NCI-H82 treated with DMSO at 0.1 percent for 48 hours (cell line): ENCODE results near the gene TCEANC2.
A peak's percentile ranks its signal among the peaks of the same experiment; 100 is the strongest.
"Not testable (repeated sequence)": the region's sequence is repeated elsewhere in the genome, so short reads cannot be mapped to it uniquely, and the experiment has no call there.

Source experiments
- DNase-seq: peaks from one replicate; lab custom pipeline; 2025; ENCODE audit not compliant: unreplicated experiment; lab: John Stamatoyannopoulos, UW

The TCEANC2 gene

DNA sequence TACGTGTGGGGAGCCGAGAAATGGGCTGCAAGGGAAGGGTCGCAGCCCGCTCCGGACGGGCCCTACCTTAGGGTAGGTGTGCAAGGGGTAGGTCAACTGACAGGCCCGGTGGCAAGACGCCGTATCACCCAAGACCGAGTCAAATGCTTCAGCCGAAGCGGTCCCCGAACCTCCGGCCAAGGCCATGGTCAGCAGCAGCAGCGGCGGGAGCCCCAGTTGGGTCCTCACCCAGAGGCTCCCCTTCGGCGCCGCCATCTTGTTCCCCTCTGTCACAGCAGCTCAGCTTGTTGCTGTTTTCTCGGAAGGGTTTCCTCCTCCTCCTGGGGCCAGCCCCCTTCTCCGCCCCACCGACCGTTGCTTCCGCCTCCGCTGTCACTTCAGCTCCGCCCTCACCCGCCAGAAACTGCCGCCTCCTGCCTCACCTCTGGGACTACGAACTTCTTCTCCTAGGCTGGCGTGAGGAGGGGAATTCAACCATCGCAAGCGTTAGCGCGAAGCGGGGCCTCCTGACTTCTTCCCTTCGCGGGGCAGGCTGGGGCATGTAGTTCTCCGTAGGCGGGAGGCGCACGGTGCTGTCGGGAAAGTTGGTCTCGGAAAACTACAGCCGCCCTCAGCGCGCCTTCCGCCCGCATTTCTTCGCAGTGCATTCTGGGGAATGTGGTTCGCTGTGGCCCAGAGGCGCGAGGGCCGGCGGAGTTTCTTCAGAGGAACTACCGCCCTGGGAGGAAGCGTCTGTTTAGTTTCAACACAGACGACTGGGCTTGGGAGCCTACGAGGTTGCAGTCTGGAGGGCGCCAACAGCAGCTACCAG lies at the start of gene TCEANC2, which contains the start of gene TMEM59:
TCEANC2 (plus strand) TSS at position 675 of the 811 bp plus-strand sequence. CDS start 815 bp downstream, outside the sequence.
TMEM59 (minus strand) TSS at position 271 of the 811 bp plus-strand sequence; CDS start at position 255, 16 bp downstream.
- DNase-seq: peak; percentile 99

DNA sequence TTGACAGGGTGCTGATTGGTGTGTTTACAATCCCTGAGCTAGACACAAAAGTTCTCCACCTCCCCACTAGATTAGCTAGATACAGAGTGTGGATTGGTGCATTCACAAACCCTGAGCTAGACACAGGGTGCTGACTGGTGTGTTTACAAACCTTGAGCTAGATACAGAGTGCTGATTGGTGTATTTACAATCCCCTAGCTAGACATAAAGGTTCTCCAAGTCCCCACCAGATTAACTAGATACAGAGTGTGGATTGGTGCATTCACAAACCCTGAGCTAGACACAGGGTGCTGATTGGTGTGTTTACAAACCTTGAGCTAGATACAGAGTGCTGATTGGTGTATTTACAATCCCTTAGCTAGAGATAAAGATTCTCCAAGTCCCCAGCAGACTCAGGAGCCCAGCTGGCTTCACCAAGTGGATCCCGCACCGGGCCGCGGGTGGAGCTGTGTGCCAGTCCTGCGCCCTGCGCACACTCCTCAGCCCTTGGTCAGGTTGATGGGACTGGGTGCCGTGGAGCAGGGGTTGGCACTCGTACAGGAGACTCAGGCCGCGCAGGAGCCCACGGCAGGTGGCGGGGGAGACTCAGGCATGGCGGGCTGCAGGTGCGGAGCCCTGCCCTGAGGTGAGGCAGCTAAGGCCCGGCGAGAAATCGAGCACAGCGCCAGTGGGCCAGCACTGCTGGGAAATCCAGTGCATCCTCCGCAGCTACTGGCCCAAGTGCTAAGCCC lies 49.5 kb upstream of the TCEANC2 start:
- not testable (repeated sequence) for DNase-seq

DNA sequence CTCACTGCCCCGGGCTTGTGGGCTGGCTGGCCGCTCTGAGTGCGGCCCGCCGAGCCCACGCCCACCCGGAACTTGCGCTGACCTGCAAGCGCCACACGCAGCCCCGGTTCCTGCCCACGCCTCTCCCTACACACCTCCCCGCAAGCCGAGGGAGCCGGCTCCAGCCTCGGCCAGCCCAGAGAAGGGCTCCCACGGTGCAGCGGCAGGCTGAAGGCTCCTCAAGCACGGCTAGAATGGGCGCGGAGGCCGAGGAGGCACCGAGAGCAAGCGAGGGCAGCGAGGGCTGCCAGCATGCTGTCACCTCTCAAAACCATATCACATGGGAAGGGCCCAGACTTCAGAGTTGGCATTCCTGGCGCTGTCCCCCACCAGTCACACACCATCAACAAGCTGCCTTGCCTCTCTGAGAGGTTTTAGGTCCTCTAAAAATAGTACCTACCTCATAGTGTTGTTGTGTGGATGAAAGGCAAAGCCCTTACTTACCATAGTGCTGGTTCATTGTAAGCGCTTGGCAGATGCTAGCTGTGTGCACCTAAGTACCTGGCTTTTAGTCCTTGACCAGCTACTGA lies 48.8 kb upstream of the TCEANC2 start:
- DNase-seq: no peak

DNA sequence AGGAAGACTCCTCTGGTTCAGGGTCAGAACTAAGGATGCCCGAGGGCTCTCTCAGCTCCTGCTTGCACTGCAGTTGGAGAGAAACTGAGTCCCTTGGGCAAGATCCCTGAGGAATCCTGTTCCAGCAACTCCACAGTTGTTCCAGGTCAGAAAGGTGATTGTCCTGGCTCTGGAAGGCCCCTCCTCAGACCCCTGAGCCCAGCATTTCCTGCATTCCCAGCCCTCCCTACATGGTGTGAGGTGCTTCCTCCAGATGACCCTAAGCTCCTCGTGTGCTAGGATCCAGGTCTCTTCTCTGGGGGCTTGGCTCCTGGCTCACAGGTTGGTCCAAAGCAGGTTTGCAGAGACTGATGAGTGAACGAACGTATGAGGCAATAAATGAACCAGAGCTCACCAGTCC lies 46.9 kb upstream of the TCEANC2 start:
- DNase-seq: no peak

DNA sequence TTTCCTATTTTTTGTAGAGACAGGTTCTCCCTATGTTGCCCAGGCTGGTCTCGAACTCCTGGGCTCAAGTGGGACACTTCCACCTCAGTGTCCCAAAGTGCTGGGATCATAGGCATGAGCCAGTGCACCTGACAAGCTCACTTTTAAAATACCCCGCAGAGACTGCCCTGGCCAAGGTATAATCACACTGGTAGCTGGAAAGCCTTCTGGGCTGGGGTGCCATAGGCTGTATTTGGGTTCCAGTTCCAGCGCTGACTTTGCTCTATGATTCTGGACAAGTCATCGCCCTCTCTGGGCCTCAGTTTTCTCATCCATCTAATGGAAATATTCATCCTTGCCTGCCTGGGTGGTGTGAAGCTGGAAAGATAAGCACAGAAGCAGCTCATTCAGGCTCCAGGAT lies 45.8 kb upstream of the TCEANC2 start:
- DNase-seq: no peak

DNA sequence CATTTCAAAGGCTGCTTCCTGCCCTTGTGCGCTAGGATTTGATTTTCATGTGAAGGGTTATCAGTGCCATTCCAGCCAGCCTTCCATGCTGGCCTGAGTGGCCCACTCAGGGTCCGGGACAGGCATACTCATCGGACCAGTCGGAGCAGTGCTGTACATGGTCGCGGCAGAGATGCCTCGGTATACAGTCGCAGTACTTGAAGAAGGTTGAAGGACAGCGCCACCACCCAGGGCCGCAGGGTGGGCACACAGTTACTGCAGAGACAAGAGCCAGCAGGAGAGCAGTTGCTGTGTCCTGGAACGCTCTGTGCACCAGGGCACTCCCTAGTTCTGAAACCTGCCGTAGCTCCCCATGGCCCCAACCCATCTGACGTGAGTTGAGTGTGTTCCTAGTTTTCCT lies 44.5 kb upstream of the TCEANC2 start:
- no peak for DNase-seq

DNA sequence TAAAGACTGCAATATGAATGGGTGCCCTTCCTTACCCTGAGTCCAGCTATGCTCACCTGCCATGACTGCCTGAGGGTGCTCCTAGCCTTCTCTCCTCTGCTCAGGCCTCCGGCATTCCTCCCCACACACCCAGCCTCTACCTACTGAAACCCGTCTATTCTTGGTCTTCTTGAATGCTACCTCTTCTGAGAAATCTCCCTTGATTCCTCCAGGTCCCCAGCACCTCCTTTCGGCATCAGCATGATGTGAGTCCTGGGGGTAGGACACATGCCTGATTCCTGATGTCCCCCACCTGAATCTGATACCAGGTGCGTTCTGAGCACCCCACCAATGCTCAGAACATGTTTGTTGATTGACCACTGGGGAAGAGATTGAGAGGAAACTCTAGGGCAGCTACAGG lies 44.0 kb upstream of the TCEANC2 start:
- no peak for DNase-seq

DNA sequence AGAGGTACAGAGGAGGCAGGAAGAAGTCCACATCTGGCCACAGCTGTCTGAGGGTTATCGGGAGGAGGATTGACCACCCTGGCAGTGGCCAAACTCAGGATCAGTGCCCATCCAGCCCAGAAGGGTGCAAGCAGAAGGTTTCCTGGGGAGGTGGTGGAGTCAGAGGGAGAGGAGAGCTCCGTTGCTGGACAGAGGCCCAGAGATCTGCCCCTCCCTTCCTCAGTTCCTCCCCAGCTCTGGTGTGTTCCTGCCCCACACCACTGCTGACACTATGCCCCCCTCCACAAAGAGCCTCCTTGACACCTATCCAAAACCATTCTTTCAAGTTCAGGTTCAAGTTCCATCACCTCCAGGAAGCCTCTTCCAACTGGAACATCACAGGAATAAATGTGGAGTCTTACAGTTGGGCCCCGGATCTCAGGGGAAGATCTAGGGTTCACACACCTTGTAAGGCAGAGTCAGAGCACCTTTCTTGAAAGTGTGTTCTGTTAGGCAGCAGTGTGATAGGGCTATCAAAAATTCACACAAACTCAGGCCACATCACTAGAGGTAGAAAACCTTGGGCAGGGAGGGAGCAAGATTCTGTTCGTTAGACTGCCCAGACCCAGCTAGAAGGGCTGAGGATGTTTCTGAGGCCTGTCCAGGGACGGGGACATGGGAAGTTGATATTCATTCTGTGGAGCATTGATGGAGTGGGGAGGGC lies 42.8 kb upstream of the TCEANC2 start:
- no peak for DNase-seq

DNA sequence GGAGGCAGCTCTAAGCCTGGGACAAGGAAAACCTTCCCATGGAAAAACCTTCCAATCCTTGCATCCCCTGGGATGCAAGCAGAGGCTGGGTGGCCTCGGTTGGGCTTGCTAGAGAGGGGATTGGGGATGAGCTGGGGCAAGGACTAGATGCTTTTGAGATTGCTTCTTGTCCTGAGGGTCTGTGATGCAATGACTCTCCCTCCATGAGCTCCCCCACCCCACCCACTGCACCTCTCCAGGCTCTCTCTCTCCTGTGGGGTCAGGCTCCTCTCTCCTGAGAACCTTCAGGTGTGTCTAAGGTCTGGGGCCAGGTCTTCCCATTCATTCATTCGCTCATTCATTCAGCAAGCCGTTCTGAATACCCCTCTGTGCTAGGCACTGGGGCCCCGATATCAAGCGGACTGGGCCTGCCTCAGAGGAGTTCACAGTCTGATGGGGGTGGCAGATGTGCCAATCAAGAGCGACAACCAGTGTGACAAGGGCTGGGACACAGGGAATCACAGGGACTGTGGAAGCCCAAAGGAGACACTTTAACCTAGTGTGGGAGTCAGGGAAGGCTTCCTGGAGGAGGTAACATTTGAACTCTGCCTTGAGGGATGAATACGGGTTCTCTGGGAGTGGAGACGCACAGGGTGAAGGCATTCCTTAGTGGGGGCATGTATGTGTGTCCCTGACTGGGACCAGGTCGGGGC lies 41.9 kb upstream of the TCEANC2 start:
- no peak for DNase-seq

DNA sequence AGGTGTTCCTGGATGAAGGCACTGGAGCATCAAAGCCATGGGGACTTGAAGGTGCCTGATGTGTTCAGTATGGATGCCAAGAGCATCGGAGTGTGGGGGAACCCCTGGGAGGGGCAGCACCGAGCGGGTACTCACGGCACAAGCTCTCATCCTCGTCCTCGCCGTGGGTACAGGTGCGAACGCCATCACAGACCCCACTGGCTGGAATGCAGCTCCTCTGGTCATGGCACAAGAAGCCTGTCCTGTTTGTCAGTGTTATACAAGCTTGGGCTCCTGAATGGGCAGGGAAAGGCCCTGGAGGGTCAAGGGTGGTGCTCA lies 41.4 kb upstream of the TCEANC2 start:
- no peak for DNase-seq

DNA sequence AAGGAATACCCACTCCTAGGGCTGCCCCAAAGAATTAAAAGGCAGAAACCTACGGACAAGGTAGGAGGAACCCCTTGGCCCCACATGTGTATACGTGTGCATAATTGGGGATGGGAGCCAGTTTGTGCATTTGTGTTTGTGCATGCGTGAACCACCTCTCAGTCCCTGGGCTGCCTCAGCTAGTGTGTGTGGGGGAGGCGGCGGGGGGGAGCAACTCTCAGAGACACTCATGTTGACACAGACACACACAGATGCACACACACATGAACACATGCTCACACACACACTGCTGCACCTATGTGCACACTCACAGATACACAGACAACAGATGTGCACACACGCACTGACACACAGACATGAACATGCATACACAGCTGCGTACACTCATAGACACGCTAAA lies 40.5 kb upstream of the TCEANC2 start:
- DNase-seq: no peak

DNA sequence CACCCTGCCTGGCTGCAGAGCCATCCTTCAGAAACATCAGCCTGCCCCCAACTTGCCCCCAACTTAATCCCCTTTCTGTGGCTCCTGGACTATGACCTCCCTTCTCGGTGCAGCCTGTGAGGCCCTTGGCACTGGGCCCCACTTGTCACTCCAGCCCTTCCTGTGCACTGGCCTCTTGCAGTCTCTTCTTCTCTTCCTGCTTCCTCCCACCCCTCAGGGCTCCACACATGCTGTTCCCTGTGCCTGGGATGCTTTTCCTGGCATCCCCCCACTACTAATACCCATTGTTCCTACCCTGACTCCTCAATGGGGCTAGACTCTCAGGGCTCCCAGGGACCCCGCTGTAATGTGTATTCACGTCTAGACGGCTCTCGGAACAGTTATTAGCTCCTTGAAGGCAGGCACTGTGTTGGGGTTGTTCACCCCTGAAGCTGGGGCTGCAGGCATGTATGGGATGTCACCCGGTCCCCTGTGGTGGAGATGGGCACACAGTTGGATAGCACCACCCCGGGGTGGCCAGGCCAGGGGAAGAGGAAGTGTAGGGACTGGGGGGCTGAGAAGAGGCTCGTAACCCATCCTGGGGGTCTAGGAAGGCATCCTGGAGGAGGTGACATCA lies 39.9 kb upstream of the TCEANC2 start:
- DNase-seq: no peak

DNA sequence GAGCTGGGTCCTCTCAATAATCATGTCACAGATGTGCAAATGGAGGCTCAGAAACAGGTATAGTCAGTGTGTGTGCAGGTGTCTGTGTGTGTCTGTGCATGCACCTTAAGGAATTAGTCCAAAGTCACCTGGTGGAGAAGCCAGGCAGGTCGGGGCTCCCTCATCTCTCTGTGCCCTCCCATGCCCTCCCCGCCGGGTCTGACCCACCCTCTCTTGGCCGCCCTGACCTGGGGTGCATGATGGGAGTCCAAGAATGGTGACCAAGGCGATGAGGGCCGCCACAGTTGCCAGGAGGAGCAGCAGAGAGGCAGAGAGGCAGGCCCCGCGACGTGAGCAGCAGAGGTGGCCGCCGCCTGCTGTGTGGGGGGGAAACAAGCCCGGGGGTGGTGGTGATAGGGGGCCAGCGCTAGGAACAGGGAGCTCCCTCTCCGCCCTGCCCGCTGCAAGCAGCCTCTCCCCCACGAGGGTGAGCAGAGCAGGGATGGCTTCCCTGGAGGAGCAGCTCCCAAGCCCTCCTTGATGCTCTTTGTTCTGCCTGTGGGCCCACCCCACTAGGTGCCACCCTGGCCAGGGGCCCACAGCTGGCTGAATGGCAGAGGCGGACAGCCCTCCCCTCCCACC lies 39.3 kb upstream of the TCEANC2 start:
- no peak for DNase-seq

DNA sequence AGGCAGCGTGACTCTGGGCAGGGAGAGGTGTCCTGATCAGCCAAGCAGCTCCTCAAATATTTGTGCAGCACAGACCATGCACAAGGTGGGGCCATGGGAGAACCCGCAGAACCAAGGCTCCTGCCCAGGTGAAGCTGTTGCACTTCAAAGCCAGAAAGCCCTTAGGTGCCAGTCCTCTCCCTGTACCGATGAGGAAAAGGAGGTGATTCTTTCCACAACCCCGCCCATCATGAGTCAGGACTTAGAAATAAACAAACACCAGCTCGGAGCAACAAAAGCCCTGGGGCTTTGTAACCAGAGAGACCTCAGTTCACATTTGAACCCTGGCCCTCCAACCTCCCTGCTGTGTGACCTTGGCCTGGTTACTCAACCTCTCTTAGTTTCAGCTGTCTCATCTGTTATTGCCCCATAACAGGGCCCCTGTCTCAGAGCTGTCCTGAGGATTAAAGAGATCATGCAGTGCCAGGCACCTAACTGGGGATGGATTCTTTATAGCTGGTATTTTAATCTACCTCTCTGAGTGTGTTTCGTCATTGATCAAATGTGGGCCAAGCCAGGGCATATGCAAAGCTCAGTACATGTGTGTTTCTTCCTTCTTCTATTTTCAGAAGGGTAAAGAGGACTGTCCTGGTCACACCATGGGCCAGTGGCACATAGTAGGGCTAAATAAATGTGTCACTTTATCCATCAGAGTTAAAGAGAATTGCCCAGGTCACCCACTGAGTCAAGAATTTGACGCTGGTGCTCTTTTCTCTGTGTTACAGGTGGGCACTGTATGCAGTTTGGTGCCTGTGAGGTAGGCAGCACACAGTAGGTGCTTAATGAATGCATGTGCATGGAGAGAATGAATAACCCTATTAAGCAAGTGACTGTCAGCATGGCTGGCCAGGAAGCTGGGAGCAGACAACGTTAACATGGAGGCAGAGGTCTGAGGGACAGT lies 36.8 kb upstream of the TCEANC2 start:
- DNase-seq: no peak

DNA sequence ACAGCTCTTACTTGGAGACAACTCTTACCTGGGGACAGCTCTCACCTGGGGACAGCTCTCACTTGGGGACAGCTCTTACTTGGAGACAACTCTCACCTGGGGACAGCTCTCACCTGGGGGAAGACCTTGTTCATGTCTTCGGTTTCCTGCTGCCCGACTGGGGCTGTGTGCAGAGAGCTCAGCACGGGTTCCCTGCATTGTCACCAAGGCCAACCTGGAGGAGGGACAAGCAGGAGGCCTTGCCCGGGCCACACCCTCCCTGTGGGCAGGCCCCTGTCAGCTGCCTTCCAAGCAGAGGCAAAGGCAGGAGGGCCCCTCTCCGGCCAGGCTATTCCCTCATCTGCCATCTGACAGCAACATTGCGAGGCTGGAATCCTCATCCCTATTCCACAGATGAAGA lies 35.4 kb upstream of the TCEANC2 start, which contains the start of gene LDLRAD1:
LDLRAD1 (minus strand) TSS at position 208 of the 400 bp plus-strand sequence; CDS start at position 134, 74 bp downstream.
- no peak for DNase-seq

DNA sequence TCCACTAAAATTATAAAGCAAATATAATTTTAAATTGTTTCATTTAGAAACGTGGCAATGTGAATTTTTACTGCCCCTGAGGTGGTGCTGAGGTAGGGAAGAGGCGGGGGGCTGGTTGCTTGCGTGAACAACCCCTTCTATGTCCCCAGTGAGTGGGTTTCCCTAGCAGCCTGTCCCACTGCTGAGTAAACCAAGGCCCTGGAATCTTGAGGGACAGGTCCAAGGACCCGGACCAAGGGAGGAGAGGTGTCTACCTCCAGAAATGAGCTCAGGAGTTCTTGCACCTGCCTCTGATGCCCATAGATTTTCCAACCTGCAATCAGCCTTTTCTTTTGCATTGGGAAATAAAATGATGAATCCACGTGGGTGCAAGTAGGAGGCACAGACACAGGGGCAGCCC lies 34.8 kb upstream of the TCEANC2 start:
- DNase-seq: no peak

DNA sequence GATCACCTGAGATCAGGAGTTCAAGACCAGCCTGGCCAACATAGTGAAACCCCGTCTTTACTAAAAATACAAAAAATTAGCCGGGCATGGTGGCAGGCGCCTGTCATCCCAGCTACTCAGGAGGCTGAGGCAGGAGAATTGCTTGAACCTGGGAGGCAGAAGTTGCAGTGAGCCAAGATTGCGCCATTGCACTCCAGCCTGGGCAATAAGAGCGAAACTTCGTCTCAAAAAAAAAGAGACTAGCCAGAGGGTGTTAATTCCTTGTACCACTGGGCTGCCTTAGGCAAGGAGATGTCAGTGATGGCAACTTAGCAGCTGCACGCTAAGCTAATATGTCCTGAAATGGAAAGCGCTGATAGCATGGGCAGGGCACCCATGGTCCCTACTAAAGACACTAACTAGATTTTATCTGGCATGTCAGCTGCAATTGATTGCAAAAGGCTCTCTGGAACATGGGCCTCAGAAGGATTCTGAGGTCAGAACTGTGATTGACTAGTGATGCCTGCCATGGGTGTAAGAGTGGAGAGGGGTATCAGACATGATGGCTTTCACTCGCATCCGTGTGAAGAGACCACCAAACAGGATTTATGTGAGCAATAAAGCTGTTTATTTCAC lies 33.7 kb upstream of the TCEANC2 start:
- not testable (repeated sequence) for DNase-seq

DNA sequence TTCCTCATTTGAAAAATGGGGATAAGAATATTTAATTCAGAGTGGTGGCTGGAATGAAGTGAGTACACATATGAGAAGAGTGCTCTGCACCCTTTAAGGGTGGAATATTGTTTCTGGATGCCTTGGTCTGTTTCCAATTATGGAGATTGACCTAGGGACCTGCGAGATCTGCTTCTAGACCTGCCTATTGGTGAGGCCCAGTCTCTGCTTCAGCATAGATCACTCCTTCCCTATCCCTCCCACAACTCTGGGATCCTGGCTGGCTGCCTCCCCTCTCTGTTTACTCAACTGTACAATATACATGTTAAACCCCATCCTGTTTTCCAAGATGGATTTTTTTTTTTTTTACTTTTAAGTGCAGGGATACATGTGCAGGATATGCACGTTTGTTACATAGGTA lies 29.1 kb upstream of the TCEANC2 start:
- DNase-seq: no peak
